AG20443 (cell line): ENCODE results near the gene STRA6.
A peak's percentile ranks its signal among the peaks of the same experiment; 100 is the strongest.
"Not testable (repeated sequence)": the region's sequence is repeated elsewhere in the genome, so short reads cannot be mapped to it uniquely, and the experiment has no call there.

ENCODE experiments used
- DNase-seq: peaks from one replicate; pipeline ENCODE4 v3.0.0; 2012; ENCODE audit warnings: low spot score, mixed read lengths

The STRA6 gene

DNA sequence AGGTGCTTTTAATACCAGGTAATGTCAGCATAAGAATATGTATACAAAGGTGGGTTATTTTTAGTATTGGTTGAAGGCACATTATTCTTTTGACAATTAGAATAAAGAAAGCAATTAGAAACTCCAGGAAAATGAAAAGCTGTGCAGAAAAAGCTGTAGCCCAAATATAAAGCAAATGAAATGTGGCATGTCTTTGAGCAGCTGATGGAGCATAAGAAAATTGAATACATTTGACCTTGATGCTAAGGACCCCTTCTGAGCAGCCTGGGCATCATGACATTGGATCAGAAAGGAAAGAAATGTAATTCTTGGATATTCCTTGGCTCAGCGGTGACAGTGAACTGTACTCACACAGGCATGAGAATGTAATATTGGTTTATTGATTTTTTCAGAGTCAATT is 37.1 kb downstream of the STRA6 start:
- DNase-seq = no peak

DNA sequence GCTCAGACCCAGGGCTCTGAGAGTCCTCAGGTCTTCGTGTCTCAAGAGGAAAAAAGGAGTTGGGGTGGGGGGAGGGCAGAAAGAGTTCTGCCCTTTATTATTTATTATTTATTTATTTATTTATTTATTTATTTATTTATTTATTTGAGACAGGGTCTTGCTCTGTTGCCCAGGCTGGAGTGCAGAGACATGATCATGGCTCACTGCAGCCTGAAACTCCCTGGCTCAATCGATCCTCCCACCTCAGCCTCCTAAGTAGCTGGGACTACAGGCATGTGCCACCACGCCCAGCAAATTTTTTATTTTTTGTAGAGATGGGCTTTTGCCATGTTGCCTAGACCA is 40.4 kb downstream of the STRA6 start:
- DNase-seq = not testable (repeated sequence)

DNA sequence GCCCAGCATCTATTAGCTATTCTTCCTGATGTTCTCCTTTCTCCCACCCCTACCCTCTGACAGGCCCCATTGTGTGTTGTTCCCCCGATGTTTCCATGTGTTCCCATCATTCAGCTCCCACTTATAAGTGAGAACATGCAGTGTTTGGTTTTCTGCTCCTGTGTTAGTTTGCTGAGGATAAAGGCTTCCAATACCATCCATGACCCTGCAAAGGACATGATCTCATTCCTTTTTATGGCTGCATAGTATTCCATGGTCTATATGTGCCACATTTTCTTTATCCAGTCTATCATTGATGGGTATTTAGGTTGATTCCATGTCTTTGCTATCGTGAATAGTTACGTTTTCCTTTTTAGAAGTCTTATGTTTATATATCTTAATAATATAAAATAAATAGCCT is 42.2 kb downstream of the STRA6 start:
- not testable (repeated sequence) for DNase-seq

DNA sequence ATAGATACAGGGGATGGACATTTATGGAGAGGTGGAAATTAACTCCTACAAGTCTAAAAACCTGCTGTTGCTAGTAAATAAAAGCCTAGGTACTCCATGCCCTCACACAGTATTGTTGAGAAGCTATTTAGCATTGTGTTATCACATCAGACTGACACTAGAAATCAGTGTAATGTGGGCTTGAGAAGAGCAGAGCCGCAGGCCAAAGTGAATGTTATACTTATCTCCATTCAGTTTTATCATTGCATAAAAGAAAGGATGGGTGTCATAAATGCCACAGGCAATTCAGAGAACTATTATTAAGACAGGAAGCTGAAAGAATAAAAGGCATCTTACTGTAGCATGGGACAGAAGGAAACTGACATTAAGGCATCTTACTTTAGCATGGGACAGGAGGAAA is 42.8 kb downstream of the STRA6 start:
- no peak for DNase-seq

DNA sequence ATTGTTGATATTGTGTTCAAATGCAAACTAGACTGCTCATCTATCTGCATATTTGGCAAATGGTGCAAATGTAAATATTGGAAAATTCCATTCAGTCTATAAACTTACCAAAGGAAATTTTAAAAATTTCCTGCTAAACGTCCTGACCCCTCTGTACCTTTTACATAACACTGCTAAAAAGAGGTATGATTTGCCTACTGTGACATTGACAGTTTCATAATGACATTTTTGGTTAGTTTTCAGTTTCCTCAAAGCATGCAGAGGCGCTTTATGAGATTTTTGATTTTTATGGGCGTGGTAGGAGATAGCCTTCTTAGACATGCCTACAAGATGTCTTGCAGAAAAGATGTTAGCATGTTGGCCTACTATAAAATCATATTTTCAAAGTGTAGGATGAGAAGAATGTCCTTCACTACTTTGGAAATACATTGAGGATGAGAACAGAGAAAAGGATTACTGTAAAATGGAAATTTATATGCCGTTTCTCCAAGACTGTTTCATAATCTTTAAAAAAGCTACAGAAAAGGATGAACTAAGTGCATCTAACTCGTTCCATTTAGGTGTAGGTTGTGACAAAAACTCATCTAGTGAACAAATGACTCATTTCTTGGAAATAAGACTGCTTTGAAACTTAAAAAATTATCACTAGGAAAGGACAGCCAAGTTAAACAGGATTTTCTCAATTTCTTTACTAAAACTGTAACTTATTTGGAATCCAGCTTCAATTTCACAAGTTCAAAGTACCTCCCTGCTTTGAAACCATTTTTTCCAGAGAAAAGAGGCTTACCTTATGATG is 43.5 kb downstream of the STRA6 start:
- DNase-seq = no peak

DNA sequence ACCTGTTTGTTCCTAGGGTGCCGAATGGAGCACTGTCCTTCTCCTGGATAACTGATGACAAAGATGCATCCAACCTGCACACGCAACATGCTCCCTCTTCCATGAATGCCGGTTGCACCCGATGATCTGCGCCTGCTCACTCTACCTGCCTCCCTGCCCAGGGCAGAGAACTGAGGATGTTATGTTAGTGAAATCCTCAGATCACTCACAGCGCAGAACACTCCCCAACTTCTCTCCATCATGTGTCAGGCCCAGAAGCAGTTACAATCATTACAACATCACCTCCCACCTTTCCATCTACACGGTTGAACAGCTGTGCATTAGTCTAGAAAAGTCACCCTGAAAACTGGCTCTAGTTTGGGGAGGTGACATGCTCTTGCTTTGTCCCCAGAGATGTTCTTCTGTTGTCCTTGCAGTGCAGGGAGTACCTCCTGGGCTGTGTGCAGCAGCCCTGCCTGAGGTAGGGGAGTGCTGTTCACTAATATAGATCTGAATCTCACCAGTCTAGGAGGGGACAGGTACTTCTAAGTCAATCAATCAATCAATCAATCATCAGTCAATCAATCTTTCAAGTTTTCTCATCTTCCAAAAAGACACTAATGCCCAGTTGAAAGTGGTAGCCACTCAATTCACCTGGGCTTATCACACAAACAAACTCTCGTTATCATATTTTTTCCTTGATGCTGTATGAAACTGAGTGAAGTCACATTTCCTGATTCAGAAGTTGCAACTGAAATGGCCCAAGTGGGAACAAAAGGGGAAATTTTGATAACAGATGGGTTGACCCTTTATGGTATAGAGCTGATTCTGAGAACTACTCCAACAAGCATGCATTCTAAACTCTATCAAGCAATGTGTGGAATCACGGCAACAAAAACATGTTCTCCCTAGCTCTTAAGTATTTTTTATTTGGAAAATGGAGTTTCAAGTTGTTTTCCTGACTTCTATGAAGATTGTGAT is 44.4 kb downstream of the STRA6 start:
- no peak for DNase-seq

DNA sequence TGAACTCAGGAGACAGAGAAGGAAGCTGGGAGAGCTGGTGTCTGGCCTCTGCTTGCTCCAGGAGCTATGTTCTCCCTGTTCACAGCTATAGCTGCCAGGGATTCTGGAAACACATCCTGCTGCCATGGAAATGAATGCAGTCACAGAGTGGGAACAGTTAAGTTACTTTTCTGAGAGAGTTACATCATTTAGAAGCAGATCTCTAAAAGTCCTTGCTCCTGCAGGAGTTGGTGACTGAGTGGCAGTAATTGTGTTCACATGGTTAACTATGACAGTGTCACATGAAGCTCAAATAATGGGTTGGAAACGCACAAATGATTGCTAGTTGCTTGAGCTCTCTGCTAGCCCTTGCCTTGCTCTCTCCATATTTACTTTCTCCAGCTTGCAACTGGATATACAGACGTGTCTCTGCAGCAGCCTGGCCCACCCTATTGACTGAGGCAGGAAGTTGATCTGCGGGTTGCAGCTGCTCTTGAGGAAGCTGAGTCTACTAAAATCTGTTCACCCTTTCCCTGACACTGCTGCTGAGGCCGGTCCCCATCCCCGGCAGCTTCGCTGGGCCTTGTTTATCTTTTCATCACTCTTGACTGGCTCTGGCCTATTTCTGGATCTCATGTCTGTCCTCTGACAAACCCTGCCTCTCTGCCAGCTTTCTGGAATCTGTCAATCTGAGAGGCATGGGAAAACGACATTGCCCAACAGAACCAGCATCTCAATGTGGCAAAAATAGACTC is 45.7 kb downstream of the STRA6 start:
- DNase-seq = no peak

DNA sequence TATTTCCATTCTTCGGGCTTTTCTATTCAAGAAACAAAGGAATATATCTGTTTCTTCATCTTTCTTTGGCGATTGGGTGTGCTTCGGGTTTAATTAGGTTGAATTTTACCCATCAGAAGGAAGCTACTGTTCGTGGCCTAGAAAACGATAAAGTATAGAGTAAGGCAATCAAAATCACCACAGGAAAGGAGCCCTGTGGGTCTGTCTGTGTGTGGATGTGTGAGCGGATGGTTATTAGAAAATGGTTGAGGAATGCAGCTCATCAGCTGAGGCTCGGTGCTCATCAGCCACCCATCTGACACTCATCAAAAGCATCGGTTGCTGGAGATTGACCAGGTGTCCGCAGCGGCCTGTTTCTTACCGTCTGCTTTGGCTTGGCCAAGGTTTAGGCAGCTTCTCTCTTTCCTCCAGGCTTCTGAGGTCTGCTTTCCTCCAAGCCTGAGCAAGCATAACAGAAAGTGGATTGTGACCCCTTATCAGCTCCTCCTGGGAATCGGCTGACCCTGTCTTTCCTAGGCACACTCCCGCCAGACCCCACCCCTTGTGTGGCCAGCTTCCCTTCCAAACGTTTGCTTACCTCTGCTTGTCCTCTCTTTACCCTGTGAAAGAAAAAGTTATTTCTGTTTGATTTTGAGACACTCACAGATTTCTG is 46.7 kb downstream of the STRA6 start:
- DNase-seq = no peak

DNA sequence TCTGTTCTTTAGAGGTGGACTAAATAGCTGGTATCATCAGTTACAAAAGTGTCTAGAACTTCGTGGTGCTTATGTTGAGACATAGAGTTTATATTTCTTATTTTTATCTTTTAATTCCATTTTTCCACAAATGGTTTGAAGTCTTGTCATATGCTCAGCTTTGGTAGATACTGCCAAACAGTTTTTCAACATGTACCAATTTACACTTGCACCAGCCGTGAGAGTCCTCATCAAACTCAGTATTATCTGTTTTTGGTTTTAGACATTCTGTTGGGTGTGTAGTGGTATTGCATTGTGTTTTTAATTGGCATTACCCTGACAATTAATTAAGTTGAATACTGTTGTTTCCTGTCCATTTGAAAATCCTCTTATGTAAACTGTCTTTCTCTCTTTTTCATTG is 55.5 kb downstream of the STRA6 start:
- DNase-seq = no peak

DNA sequence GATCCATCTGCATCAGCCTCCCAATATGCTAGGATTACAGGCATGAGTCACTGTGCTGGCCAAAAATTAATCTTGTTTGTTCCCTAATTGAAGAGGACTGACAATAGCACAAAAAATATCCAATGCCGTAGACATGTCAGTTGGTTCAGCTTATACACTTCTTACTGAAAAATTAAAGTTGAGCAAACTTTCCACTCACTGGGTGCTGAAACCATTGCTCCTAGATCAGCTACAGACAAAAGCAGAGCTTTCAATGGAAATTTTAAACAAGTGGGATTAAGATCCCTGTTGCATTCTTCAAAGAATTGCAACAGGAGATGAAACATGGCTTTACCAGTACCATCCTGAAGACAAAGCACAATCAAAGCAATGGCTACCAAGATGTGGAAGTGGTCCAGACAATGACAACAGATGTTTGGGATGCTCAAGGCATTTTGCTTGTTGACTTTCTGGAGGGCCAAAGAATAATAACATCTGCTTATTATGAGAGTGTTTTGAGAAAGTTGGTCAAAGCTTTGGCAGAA is 56.2 kb downstream of the STRA6 start:
- no peak for DNase-seq

DNA sequence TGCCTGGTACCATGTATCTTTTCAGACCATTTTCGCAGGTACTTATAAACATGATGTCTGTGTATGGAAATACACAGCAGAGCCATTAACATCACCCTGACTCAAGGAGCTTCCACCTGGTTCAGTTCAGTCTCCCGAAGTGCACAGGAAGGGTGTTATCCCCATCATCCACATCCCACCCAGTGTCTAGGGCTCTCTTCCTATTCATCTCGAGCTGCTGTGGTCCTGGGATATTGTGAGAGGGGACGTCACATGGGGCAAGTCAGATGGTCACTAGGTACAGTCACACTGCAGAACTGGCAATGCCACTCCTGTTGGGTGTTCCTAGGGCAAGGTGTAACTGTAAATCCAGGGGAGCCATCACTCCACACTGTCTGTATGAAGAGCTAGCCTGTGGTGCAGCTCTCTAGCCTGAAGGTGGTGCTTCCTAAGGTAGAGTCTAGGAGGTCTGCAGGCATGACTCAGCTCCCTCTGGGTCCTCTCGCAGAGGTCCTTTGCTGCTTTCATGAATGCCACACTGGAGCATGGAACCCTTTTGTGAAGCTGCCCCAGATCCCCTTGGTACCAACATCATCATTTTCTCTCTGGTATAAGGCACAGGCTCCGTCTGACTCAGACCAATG is 58.3 kb downstream of the STRA6 start:
- DNase-seq = no peak

DNA sequence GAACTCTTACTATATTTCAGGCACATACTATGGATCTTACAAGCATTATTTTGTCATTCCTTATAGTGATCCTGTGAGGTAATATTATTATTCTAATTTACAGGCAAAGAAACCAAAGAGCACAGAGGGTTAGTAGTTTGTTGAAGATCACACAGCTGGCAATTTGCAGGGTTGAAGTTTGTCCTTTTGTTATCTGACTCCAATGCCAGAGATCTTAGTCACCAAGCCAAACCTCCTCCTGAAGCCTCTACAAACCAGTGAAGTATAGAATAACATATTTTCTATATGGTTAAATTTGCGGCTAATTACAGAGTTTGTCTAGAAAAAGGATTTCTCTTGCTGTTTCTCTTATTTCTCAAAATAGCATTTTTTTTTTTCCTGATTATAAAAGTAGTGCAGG is 61.0 kb downstream of the STRA6 start:
- no peak for DNase-seq

DNA sequence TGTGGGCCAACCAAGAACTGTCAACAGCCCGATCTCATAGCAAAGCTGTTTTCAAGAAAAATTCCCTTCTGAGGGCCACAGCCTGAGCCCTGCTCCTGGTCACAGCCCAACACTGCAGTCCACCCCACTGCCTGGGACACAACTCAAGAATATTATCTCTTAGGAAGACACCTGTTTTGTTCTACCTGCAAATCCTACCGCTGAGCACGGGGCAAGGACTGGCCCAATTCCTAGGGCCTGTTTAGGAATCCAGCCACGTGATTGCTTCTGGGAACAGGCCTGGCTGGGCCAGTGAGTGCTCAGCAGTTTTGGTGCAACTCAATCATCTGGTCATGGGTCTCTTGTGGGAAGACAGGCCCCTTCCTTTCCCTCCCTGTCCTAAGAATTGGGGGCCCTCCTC is 63.9 kb downstream of the STRA6 start:
- no peak for DNase-seq

DNA sequence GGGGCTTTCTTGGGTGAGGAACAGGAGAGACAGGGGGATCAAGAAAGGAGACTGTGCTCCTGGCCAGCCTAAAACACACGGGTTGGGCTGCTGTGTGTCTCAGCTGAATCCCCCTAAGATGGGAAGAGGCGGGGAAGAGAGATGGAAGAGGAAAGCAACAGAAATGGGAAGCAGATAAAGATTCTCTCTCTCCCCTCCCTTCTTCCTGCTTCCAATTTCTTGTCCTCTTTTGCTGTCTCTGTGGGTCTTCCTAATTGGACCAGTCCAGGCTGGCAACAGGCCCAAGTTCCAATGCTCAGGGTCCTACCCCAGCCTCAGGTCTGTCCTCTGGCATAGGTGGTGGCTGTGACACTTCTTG is 65.1 kb downstream of the STRA6 start:
- no peak for DNase-seq

DNA sequence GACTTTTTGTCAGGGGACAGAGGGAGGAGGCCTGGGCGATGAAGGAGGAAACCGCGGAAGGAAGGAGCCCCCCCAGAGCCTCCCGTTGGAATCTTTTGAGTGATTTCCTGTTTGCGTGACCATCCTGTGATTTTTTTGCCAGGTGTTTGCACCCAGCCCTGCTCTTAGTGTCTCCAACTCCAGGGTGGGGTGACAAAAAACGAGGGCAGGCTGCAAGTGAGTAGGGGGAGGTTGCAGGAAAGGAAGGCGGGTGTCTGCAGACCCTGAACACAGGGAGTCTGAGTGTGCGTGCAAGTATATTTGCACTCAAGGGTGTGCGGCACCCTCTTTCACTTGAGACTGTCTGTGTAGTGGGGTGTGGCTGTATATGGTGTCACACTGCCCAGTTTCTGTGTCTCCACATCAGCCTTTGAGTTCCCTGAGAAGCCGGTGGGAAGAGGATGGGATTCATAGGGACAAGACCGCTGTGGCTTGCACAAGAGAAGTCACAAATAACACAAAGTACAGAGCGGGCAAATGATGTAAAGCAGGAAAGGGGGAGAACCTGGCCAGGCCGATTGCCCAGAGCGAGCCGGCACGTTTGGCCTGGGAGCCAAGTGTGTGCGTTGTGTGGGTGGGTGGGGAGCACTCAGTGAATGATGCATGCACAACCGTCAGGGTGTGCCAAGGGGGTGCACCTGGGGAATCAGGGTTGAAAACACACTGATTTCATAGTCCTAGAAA is 65.6 kb downstream of the STRA6 start:
- no peak for DNase-seq

DNA sequence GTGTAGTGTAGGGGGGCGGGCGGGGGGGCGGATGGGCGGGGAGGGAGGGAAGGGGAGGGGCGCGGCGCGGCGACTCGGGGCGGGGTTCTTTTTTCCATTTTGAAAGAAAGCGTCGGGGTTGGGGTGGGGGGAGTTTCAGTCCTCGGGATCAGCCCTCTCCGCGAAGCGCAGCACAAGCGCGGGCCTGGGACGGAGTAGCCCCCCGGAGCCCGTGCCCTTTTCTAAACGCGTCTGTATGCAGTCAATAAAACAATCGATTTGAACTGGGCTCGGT is 66.1 kb downstream of the STRA6 start:
- DNase-seq = no peak

DNA sequence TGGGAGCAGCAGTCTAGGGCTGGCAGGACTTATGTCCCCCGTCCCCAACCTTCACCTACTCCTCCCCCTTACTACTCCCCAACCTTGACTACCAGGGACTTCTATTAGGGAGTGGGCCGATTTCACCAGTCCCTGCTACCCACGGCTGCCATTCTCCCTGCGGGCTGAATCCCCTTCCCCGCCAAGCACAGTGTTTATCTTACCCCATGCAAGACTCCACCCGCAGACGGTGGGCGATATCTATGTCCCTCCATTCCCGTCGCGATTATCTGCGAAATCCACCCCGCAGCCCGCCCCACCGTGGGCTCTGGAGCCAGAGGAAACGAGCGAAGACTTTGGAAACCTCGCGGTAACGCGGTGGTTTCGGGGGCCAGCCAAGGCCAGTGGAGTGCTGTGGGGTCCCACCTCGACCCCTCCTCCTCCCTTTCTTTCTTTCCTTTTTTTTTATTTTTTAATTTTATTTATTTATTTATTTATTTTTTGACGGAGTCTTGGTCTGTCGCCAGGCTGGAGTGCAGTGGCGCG is 67.5 kb downstream of the STRA6 start:
- DNase-seq = no peak

DNA sequence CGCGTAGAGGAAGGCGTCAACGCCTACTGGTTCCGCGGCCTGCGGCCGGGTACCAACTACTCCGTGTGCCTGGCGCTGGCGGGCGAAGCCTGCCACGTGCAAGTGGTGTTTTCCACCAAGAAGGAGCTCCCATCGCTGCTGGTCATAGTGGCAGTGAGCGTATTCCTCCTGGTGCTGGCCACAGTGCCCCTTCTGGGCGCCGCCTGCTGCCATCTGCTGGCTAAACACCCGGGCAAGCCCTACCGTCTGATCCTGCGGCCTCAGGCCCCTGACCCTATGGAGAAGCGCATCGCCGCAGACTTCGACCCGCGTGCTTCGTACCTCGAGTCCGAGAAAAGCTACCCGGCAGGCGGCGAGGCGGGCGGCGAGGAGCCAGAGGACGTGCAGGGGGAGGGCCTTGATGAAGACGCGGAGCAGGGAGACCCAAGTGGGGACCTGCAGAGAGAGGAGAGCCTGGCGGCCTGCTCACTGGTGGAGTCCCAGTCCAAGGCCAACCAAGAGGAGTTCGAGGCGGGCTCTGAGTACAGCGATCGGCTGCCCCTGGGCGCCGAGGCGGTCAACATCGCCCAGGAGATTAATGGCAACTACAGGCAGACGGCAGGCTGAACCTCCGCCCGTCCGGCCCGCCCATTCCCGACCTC is 68.1 kb downstream of the STRA6 start:
- DNase-seq = peak; percentile 71

DNA sequence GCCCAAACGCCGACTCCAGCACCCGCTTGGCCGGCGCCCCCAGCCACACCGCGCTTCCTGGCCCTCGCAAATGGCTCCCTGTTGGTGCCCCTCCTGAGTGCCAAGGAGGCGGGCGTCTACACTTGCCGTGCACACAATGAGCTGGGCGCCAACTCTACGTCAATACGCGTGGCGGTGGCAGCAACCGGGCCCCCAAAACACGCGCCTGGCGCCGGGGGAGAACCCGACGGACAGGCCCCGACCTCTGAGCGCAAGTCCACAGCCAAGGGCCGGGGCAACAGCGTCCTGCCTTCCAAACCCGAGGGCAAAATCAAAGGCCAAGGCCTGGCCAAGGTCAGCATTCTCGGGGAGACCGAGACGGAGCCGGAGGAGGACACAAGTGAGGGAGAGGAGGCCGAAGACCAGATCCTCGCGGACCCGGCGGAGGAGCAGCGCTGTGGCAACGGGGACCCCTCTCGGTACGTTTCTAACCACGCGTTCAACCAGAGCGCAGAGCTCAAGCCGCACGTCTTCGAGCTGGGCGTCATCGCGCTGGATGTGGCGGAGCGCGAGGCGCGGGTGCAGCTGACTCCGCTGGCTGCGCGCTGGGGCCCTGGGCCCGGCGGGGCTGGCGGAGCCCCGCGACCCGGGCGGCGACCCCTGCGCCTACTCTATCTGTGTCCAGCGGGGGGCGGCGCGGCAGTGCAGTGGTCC is 68.7 kb downstream of the STRA6 start:
- no peak for DNase-seq
